ENCODE results near the gene TCL1A. TPM values are rescaled to one million over a fixed set of nuclear protein-coding genes. Genes with fewer than 3 reads are reported as not detected.

Gene TCL1A
- total and polyA plus RNA-seq, 2 experiments from 2014 or later = not detected

GRCh38 chr14:95681153-95681552 lies 32.8 kb downstream of the TCL1A start:
- no peak overlapping the region for H3K27ac ChIP-seq
- peaks cover 6% of the 10 kb centered on the region for H3K27me3 ChIP-seq
- TF ChIP-seq CTCF (IDR thresholded peaks at IDR 0.05; ENCODE audit: low read depth, low read length) = no peak
- H3K36me3 ChIP-seq = no peaks in the 10 kb centered on the region
- no peaks in the 10 kb centered on the region for H3K4me1 ChIP-seq (ENCODE audit: low read depth)
- no peaks in the 10 kb centered on the region for H3K9me3 ChIP-seq (ENCODE audit: low read depth)
- H3K4me3 ChIP-seq = no peak overlapping the region
- DNase-seq (ENCODE audit: low read depth in 1 of 2, low spot score in 1 of 2) = no peak

GRCh38 chr14:95679998-95680735 lies 33.8 kb downstream of the TCL1A start:
- peak in 1 of 2 donors; percentile 30 for DNase-seq (ENCODE audit: low read depth in 1 of 2, low spot score in 1 of 2)
- peaks cover 3% of the 10 kb centered on the region for H3K27me3 ChIP-seq
- H3K9me3 ChIP-seq (ENCODE audit: low read depth) = no peaks in the 10 kb centered on the region
- TF ChIP-seq CTCF (IDR thresholded peaks at IDR 0.05; ENCODE audit: low read depth, low read length) = no peak
- no peaks in the 10 kb centered on the region for H3K36me3 ChIP-seq
- H3K4me3 ChIP-seq = no peak overlapping the region
- no peak overlapping the region for H3K27ac ChIP-seq
- no peaks in the 10 kb centered on the region for H3K4me1 ChIP-seq (ENCODE audit: low read depth)

GRCh38 chr14:95679148-95679815 lies 34.6 kb downstream of the TCL1A start:
- no peaks in the 10 kb centered on the region for H3K36me3 ChIP-seq
- DNase-seq (ENCODE audit: low read depth in 1 of 2, low spot score in 1 of 2) = no peak
- H3K4me3 ChIP-seq = no peak overlapping the region
- no peak overlapping the region for H3K27ac ChIP-seq
- no peaks in the 10 kb centered on the region for H3K9me3 ChIP-seq (ENCODE audit: low read depth)
- H3K27me3 ChIP-seq = peaks cover 3% of the 10 kb centered on the region
- H3K4me1 ChIP-seq (ENCODE audit: low read depth) = no peaks in the 10 kb centered on the region
- no peak for TF ChIP-seq CTCF (IDR thresholded peaks at IDR 0.05; ENCODE audit: low read depth, low read length)

GRCh38 chr14:95677179-95677835 lies 36.6 kb downstream of the TCL1A start:
- no peaks in the 10 kb centered on the region for H3K36me3 ChIP-seq
- H3K27ac ChIP-seq = no peak overlapping the region
- H3K4me3 ChIP-seq = no peak overlapping the region
- DNase-seq (ENCODE audit: low read depth in 1 of 2, low spot score in 1 of 2) = no peak
- no peaks in the 10 kb centered on the region for H3K4me1 ChIP-seq (ENCODE audit: low read depth)
- no peak for TF ChIP-seq CTCF (IDR thresholded peaks at IDR 0.05; ENCODE audit: low read depth, low read length)
- no peaks in the 10 kb centered on the region for H3K27me3 ChIP-seq
- H3K9me3 ChIP-seq (ENCODE audit: low read depth) = no peaks in the 10 kb centered on the region

GRCh38 chr14:95675486-95675885 lies 38.4 kb downstream of the TCL1A start:
- Histone ChIP-seq H3K9me3 (ENCODE audit: low read depth) (no peaks in the 10 kb centered on the region), H3K27me3 (no peaks in the 10 kb centered on the region), H3K4me1 (ENCODE audit: low read depth) (no peaks in the 10 kb centered on the region), H3K27ac (no peak overlapping the region), H3K36me3 (no peaks in the 10 kb centered on the region), H3K4me3 (no peak overlapping the region)
- TF ChIP-seq CTCF (IDR thresholded peaks at IDR 0.05; ENCODE audit: low read depth, low read length) = no peak
- no peak for DNase-seq (ENCODE audit: low read depth in 1 of 2, low spot score in 1 of 2)

Data from cardiac muscle cell (in vitro differentiated cells and primary cell).